Activated CD8-positive, alpha-beta T cell treated with anti-CD3 and anti-CD28 coated beads, Interleukin-2, amount 10 ng/mL, durations not matched to agents 7 days and 5 days (primary cell): ENCODE results near the gene TRIM72. TPM values are rescaled to one million over a fixed set of nuclear protein-coding genes. Genes with fewer than 3 reads are reported as not detected.
"Not testable (repeated sequence)": the region's sequence is repeated elsewhere in the genome, so short reads cannot be mapped to it uniquely, and the experiment has no call there.

ENCODE experiments used
- ATAC-seq: fragments of 150-1000 bp; cut with Tn5 transposase; one replicate; pipeline ENCODE4 v1.10.0; 2021; ENCODE audit warnings: moderate library complexity
- CTCF ChIA-PET: fragments of 350-600 bp; sonication (Branson Sonifier 250); formaldehyde crosslinking; loops from one replicate; lab custom pipeline; 2021; ENCODE audit warnings: antibody characterized with exemption; lab: Charles Lee
- POLR2A ChIA-PET: fragments of 350-600 bp; sonication (Branson Sonifier 250); formaldehyde crosslinking; loops from one replicate; lab custom pipeline; 2021; ENCODE audit warnings: antibody characterized with exemption; lab: Charles Lee
- DNase-seq: peaks from one replicate; pipeline ENCODE4 v3.0.0-alpha.2; 2020
- H3K27ac Mint-ChIP-seq: one replicate; pipeline ENCODE4 v1.8.0; 2021; ENCODE audit warnings: mild to moderate bottlenecking, mixed read lengths
- H3K27me3 Mint-ChIP-seq: one replicate; pipeline ENCODE4 v1.8.0; 2021; ENCODE audit warnings: low read depth, mixed read lengths
- H3K36me3 Mint-ChIP-seq: one replicate; pipeline ENCODE4 v1.8.0; 2021; ENCODE audit warnings: low read depth, mixed read lengths
- H3K4me1 Mint-ChIP-seq: one replicate; pipeline ENCODE4 v1.8.0; 2021; ENCODE audit warnings: low read depth, mixed read lengths
- H3K4me3 Mint-ChIP-seq: one replicate; pipeline ENCODE4 v1.8.0; 2021; ENCODE audit warnings: mild to moderate bottlenecking, mixed read lengths
- H3K9me3 Mint-ChIP-seq: one replicate; pipeline ENCODE4 v1.8.0; 2022; ENCODE audit warnings: mixed read lengths; ENCODE audit not compliant: insufficient read depth
- total RNA-seq, 2 experiments: library from RNA; stranded (reverse); gene quantifications; one replicate each; pipeline ENCODE4 v1.2.3, GENCODE V29; 2021

Gene TRIM72
- total RNA-seq, 2 experiments from 2014 or later = not detected

DNA sequence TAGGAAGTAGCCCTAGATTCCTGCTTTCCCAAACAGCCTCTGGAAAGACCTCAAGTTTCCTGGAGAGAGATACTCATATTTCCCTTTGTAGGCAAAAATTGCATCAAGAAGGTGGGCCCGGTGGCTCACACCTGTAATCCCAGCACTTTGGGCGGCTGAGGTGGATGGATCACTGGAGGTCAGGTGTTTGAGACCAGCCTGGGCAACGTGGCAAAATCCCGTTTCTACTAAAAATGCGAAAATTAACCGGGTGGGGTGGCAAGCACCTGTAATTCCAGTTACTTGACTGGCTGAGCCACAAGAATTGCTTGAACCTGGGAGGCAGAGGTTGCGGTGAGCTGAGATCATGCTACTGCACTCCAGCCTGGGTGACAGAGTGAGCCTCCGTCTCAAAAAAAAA, 13.8 kb upstream of the TRIM72 start:
- H3K9me3 Mint-ChIP-seq, ATAC-seq, DNase-seq, H3K27me3 Mint-ChIP-seq: not testable (repeated sequence)
- CTCF ChIA-PET = interaction anchor here (0.6 to 4.9 kb wide), 10 partner anchors 10 to 260 kb away, joined by 3 to 42 read pairs (median 5); partner anchors contain the start of genes ARMC5, PYDC1 and ZNF843
- Mint-ChIP-seq H3K27ac (peak overlapping the region; percentile 40), H3K4me3 (peak overlapping the region; percentile 16), H3K36me3 (peaks cover 49% of the 10 kb centered on the region), H3K4me1 (peaks cover 77% of the 10 kb centered on the region)
- POLR2A ChIA-PET = interaction anchor here (1.5 to 7.1 kb wide), 4 partner anchors 13 to 58 kb away, joined by 5 to 87 read pairs (median 28); partner anchors contain the start of genes FUS and TRIM72

DNA sequence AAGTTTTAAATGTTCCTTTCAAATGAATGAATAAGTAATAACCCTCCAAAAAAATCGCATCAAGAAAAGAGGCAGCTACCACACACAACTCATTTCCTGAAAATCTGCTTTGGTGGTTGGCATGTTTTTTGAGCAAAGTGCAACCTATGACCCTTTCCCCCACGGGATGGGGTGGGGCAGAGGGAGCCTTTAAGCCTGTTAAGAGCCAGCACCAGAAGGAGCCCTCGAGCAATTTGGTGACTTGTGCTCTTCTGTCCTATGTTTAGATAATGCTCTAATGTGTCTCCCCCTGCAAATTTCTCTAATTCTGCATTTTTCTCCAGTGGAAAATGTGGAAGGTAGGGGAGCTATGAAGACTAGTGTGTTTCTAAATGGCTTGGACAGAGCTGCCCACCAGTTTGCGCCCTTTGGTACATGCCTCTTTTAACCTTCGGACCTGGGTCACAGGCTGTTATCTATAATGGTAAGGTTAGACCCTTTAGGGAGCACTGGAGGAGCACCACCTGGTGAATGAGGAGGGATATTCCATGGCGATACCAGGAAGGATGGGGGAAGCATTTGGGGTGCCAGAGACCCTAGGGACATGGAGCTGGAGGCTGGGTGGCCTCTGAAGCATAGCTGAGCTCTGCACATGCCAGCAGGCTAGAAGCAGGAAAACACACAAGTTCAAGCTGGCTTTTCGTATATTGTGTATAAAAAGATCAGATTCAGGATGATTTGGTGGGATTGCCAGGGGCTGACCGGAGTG, 12.9 kb upstream of the TRIM72 start:
- Mint-ChIP-seq H3K4me1 (peaks cover 75% of the 10 kb centered on the region), H3K36me3 (peaks cover 43% of the 10 kb centered on the region), H3K27me3 (no peaks in the 10 kb centered on the region), H3K4me3 (peak overlapping the region; percentile 89), H3K9me3 (no peaks in the 10 kb centered on the region), H3K27ac (peak overlapping the region; percentile 40)
- ATAC-seq (peak; percentile 32), DNase-seq (peak; percentile 81)
- POLR2A ChIA-PET = interaction anchor here (0.6 to 7.1 kb wide), 12 partner anchors 9 to 242 kb away, joined by 3 to 87 read pairs (median 7); partner anchors contain the start of genes FUS, TRIM72 and ZNF843
- CTCF ChIA-PET = interaction anchor here (0.6 to 4.9 kb wide), 21 partner anchors 9 to 668 kb away, joined by 3 to 42 read pairs (median 4); partner anchors contain the start of genes ARMC5, PYDC1 and ZNF843

DNA sequence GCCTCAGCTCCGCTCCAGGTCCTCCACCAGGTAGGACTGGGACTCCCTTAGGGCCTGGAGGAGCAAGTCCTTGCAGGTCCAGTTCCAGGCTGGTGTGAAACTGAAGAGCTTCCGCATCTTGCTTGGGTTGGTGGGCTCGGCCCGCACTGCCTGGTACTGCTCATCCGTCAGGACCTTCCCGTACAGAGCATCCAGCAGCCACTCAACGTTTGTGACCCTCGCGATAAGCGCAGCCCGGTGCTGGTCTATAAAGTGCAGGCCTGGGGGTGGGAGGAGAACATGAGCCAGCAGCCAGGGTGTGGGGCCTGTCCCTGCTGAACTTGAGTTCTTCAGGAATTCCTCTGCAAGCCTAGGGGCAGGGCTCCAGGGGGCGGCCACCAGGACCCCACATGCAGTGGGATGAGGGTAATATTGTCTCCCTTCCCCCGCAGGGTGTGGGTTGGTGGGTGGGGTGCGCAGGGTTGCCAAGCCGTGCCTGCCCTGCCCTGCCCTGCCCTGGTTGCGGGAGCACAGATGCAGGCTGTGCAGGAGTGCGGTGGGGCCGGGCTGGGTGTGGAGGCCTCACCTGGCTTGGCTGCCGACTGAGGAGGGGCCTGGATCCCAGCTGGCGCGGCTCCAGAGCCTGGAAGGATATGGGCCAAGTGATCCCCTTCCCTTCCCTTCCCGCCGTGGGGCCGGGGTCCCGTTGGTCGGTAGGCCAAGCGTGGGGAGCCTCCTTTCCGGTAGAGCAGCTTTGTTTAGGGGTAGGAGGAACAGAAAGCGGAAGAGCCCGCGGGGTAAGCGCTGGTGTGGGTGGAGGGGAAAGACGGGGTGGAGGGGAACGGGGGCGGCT, 12.1 kb upstream of the TRIM72 start:
- H3K9me3 Mint-ChIP-seq = no peaks in the 10 kb centered on the region
- ATAC-seq (peak; percentile 64), DNase-seq (peak; percentile 55)
- ChIA-PET POLR2A (interaction anchor here (0.6 to 7.1 kb wide), 14 partner anchors 8 to 671 kb away, joined by 3 to 87 read pairs (median 6); partner anchors contain the start of genes FUS, TRIM72, ZNF267 and ZNF843), CTCF (interaction anchor here (0.8 to 4.9 kb wide), 17 partner anchors 8 to 667 kb away, joined by 3 to 42 read pairs (median 5); partner anchors contain the start of genes ARMC5, PYDC1 and ZNF843)
- peaks cover 35% of the 10 kb centered on the region for H3K36me3 Mint-ChIP-seq
- peak overlapping the region; percentile 89 for H3K4me3 Mint-ChIP-seq
- H3K27ac Mint-ChIP-seq = peak overlapping the region; percentile 40
- peaks cover 67% of the 10 kb centered on the region for H3K4me1 Mint-ChIP-seq
- H3K27me3 Mint-ChIP-seq = no peaks in the 10 kb centered on the region

DNA sequence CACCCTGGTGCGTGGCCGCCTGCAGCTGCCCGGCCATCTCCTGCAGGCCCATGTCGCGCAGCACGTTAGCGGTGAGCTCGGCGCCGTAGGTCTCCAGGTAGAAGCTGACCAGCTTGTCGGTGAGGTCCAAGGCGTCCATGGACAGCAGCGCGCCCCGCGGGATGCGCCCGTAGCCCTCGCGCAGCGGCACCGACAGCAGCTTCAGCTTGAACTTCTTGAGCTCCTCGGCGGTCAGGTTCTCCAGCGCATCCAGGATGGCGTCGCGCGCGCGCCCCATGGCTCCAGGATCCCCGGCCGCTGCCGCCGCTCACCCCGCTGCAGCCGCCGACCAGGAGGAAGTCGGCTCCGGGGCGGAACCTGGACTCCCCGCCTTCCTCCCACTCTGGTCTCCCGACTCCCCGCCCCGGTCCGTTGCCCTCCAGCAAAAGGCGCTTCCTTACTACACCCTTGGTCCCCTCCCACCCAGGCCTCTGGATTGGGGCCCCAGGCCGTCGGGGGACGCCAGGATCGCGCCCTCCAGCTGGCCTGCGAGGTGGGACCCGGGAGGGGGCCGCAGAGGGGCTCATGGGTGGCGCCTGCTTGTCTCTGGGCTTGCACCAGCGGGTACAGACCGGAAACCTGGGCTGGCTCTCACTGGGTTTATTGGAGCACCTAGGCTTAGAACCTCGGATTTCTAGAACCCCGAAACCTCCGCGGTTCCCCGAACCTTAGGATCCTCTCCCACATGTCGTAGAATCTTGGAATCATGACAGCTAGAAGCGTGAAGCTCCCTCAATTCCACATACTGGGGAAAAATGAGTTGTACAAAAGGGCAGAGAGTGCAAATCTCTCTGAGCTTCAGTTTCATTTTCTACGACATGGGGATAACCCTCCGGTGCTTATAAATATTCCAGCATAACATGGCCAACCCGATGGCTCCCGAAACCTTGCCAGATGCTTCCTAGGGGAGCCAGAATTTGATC, 11.2 kb upstream of the TRIM72 start, which contains the start of gene PYCARD:
PYCARD (minus strand) TSS at position 347 of the 962 bp plus-strand sequence; CDS start at position 277, 70 bp downstream.
- peak; percentile 58 for DNase-seq
- H3K27me3 Mint-ChIP-seq = no peaks in the 10 kb centered on the region
- CTCF ChIA-PET = interaction anchor here (0.6 to 4.9 kb wide), 14 partner anchors 10 to 666 kb away, joined by 3 to 42 read pairs (median 4); partner anchors contain the start of genes ARMC5, PYDC1 and ZNF843
- H3K36me3 Mint-ChIP-seq = peaks cover 28% of the 10 kb centered on the region
- H3K4me3 Mint-ChIP-seq = peak within 1 kb of the TSS; percentile 89
- no peaks in the 10 kb centered on the region for H3K9me3 Mint-ChIP-seq
- ATAC-seq = peak; percentile 37
- peak within 1 kb of the TSS; percentile 64 for H3K27ac Mint-ChIP-seq
- POLR2A ChIA-PET = interaction anchor here (1.1 to 7.1 kb wide), 10 partner anchors 7 to 670 kb away, joined by 3 to 87 read pairs (median 8); partner anchors contain the start of genes FUS, TRIM72, ZNF267 and ZNF843
- peaks cover 62% of the 10 kb centered on the region for H3K4me1 Mint-ChIP-seq

DNA sequence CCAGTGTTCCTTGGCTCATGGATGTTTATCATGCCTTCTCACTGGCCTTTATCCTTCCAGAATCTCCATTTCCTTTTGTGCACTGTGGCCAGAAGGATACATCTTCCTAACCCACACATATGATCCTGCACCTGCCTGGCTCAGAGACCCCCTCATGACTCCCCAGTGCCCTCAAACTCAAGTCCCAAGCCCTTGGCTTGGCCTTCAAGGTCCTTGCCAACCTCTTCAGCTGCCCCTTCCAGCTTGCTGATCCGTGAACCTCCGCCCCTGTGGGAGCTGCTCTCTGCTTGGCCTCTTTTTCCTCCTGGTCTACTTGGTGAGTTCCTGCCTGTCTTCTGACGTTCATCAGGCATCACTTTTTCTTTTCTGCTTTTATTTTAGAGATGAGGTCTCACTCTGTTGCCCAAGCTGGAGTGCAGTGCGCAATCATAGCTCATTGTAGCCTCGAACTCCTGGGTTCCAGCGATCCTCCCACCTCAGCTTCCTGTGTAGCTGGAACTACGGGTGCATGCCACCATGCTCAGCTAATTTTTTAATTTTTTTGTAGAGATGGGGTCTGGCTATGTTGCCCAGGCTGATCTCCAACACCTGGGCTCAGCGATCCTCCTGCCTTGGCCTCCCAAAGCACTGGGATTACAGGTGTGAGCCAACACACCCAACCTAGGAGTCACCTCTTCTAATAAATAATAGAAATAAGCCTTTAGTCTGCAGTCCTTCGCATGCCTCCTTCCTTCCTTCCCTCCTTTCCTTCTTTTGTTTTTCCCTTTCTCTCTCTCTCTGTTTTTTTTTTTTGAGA, 8.8 kb upstream of the TRIM72 start:
- peaks cover 11% of the 10 kb centered on the region for H3K36me3 Mint-ChIP-seq
- DNase-seq (no peak), ATAC-seq (no peak)
- ChIA-PET CTCF (interaction anchor here (0.7 to 4.9 kb wide), 2 partner anchors 238 to 256 kb away, joined by 3 to 42 read pairs; partner anchors contain the start of gene ZNF843), POLR2A (no interaction called here)
- peaks cover 43% of the 10 kb centered on the region for H3K4me1 Mint-ChIP-seq
- no peak overlapping the region for H3K4me3 Mint-ChIP-seq
- H3K27ac Mint-ChIP-seq = no peak overlapping the region
- H3K27me3 Mint-ChIP-seq = no peaks in the 10 kb centered on the region
- H3K9me3 Mint-ChIP-seq = no peaks in the 10 kb centered on the region

DNA sequence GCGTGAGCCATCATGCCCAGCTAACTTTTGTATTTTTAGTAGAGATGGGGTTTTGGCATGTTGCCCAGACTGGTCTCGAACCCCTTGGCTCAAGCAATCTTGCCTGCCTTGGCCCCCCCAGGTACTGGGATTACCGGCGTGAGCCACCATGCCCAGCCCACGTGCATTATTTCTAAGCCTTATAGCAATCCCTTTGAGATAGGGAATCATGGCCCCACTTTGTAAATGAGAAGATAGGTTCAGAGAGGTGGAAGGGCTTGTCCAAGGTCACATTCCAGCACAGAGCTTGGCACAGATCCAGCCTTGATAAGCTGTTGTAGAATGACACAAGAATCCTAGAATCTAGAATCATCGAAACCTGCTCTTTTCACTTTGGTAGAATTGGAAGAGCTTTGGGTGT, 7.1 kb upstream of the TRIM72 start:
- Mint-ChIP-seq H3K36me3 (no peaks in the 10 kb centered on the region), H3K27ac (no peak overlapping the region), H3K9me3 (no peaks in the 10 kb centered on the region), H3K4me1 (peaks cover 35% of the 10 kb centered on the region), H3K4me3 (no peak overlapping the region), H3K27me3 (peaks cover 3% of the 10 kb centered on the region)
- no peak for ATAC-seq
- ChIA-PET CTCF (interaction anchor here (1.1 to 1.6 kb wide), 3 partner anchors 9 to 249 kb away, joined by 4 read pairs; no protein-coding TSS in a partner anchor), POLR2A (no interaction called here)
- DNase-seq = no peak

DNA sequence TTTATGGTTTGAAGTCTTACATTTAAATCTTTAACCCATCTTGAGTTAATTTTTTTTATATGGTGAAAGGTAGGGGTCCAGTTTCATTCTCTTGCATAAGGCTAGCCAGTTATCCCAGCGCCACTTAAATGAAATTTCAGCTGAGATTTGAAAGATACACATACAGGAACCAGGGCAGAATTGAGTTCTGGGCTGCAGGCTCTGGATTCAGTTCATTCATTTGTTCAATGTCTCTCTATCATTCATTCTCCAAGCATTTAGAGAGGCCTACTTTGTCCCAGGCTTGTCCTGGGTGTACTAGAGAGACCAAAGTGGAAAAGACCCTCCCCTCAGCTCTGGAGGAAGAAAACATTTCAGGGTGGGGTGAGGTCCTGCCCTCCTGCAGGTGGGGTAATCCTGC, 577 bp upstream of the TRIM72 start:
- no peak for ATAC-seq
- no peak for DNase-seq
- Mint-ChIP-seq H3K4me3 (no peak overlapping the region), H3K9me3 (no peaks in the 10 kb centered on the region), H3K27ac (no peak overlapping the region), H3K36me3 (no peaks in the 10 kb centered on the region), H3K27me3 (peaks cover 43% of the 10 kb centered on the region), H3K4me1 (peaks cover 31% of the 10 kb centered on the region)
- ChIA-PET CTCF (interaction anchor here (2.5 kb wide), 1 partner anchor 11 kb away, joined by 11 read pairs; the partner anchor contains the start of gene PYCARD), POLR2A (interaction anchor here (1.1 to 4.7 kb wide), 2 partner anchors 12 to 34 kb away, joined by 3 to 23 read pairs; partner anchors contain the start of genes FUS and PYCARD)

DNA sequence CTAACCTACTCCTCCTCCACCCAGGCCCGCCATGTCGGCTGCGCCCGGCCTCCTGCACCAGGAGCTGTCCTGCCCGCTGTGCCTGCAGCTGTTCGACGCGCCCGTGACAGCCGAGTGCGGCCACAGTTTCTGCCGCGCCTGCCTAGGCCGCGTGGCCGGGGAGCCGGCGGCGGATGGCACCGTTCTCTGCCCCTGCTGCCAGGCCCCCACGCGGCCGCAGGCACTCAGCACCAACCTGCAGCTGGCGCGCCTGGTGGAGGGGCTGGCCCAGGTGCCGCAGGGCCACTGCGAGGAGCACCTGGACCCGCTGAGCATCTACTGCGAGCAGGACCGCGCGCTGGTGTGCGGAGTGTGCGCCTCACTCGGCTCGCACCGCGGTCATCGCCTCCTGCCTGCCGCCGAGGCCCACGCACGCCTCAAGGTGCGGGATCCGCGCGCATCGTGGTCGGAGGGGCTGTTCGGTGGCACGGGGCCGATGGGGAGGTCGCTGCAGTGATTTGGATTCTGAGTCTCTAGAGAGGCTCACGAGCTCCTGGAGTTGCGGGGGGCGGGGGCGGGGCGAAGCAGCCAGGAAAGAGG, 878 bp downstream of the TRIM72 start:
- peaks cover 49% of the 10 kb centered on the region for H3K27me3 Mint-ChIP-seq
- POLR2A ChIA-PET = interaction anchor here (0.6 to 4.7 kb wide), 6 partner anchors 11 to 35 kb away, joined by 3 to 23 read pairs (median 4); partner anchors contain the start of genes FUS and PYCARD
- no peak overlapping the region for H3K4me3 Mint-ChIP-seq
- no peaks in the 10 kb centered on the region for H3K9me3 Mint-ChIP-seq
- H3K27ac Mint-ChIP-seq = no peak overlapping the region
- DNase-seq = no peak
- no peaks in the 10 kb centered on the region for H3K36me3 Mint-ChIP-seq
- peak; percentile 19 for ATAC-seq
- CTCF ChIA-PET = no interaction called here
- H3K4me1 Mint-ChIP-seq = peaks cover 31% of the 10 kb centered on the region
